Erythroblast (primary cell): ENCODE results near the gene COL5A2.

Experiments used
- GATA1 ChIP-seq: IDR thresholded peaks from 2 replicates; pipeline ENCODE4 v1.6.1; 2011; ENCODE audit warnings: low read depth, mild to moderate bottlenecking, control low read depth, low read length, moderate library complexity
- POLR2A ChIP-seq: IDR thresholded peaks from 2 replicates; pipeline ENCODE4 v1.6.1; 2011; ENCODE audit warnings: mild to moderate bottlenecking, low read length

DNA sequence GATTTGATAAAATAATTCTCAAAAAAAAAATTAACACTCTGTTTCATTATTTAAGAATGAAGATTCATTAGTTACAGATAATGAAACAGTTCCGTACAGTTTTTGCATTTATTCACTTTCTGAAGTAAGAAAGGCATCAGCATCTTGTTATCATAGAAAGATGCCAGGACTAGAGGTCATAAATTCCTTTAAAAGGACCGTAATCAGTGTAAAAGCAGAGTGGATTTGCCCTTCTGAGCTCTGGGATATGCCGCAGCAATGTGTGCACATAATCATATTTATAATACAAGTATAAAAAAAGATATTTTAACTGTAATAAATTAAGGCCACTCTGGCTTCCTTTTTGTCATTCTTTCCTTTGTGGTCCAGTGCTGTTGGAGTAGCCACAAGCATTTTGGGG is 37.5 kb upstream of the COL5A2 start:
- TF ChIP-seq POLR2A (no peak), GATA1 (no peak)
